Mesodermal cell (in vitro differentiated cells): ENCODE results near the gene SURF6.
"Not testable (repeated sequence)": the region's sequence is repeated elsewhere in the genome, so short reads cannot be mapped to it uniquely, and the experiment has no call there.

Experiments
- H3K27ac ChIP-seq: 2 replicates; pipeline ENCODE4 v1.7.0; 2013; ENCODE audit warnings: mild to moderate bottlenecking, low read depth, low read length, moderate library complexity; ENCODE audit not compliant: severe bottlenecking
- H3K36me3 ChIP-seq: 2 replicates; pipeline ENCODE4 v1.7.1; 2013; ENCODE audit warnings: mild to moderate bottlenecking, low read length, moderate library complexity; ENCODE audit not compliant: control insufficient read depth, insufficient read depth
- H3K4me1 ChIP-seq: one replicate; pipeline ENCODE4 v1.7.1; 2013; ENCODE audit warnings: mild to moderate bottlenecking, low read length; ENCODE audit not compliant: insufficient read depth, control insufficient read depth, poor library complexity, severe bottlenecking
- H3K4me3 ChIP-seq: 2 replicates; pipeline ENCODE4 v1.7.0; 2013; ENCODE audit warnings: low read length, control low read depth, mild to moderate bottlenecking; ENCODE audit not compliant: insufficient read depth, poor library complexity, severe bottlenecking; ENCODE audit errors: extremely low read depth
- H3K9me3 ChIP-seq: 2 replicates; pipeline ENCODE4 v1.7.1; 2013; ENCODE audit warnings: mild to moderate bottlenecking, low read length, moderate library complexity; ENCODE audit not compliant: control insufficient read depth
- WGBS, 2 experiments: methylation state at CpG; one replicate each; pipeline ENCODE4 v1.1.5; 2013; ENCODE audit warnings: missing lambda C conversion rate in 2 of 2; ENCODE audit not compliant: insufficient coverage in 2 of 2; 5-methylcytosine and 5-hydroxymethylcytosine counted together

SURF6 gene

GRCh38 chr9:133284362-133284761 lies 51.6 kb downstream of the SURF6 start:
- 70 to 87% methylated on average over 4 to 8 of the region's 8 CpGs for WGBS, 2 experiments
- H3K4me1 ChIP-seq, result no peaks in the 10 kb centered on the region

GRCh38 chr9:133283255-133284032 lies 52.5 kb downstream of the SURF6 start:
- WGBS, 2 experiments, result 87 to 91% methylated on average over 6 to 13 of the region's 16 CpGs
- not testable (repeated sequence) for H3K36me3 ChIP-seq, H3K4me3 ChIP-seq, H3K4me1 ChIP-seq, H3K27ac ChIP-seq
- H3K9me3 ChIP-seq, result peaks cover 30% of the 10 kb centered on the region

More at GRCh38 chr9:133284362-133284761, 51.6 kb downstream of the SURF6 start:
- H3K9me3 ChIP-seq, result peaks cover 28% of the 10 kb centered on the region
- no peak overlapping the region for H3K4me3 ChIP-seq
- no peaks in the 10 kb centered on the region for H3K36me3 ChIP-seq
- no peak overlapping the region for H3K27ac ChIP-seq

- peaks cover 28% of the 10 kb centered on the region for H3K9me3 ChIP-seq
- no peaks in the 10 kb centered on the region for H3K4me1 ChIP-seq
- H3K27ac ChIP-seq, result no peak overlapping the region
- WGBS, 2 experiments, result 60 to 77% methylated on average over 3 to 6 of the region's 7 CpGs
- H3K36me3 ChIP-seq, result no peaks in the 10 kb centered on the region
- H3K4me3 ChIP-seq, result no peak overlapping the region
Observed at GRCh38 chr9:133282464-133283238, 53.3 kb downstream of the SURF6 start.

GRCh38 chr9:133280392-133280791 lies 55.6 kb downstream of the SURF6 start:
- Histone ChIP-seq H3K4me1 (no peaks in the 10 kb centered on the region), H3K27ac (no peak overlapping the region), H3K4me3 (no peak overlapping the region), H3K36me3 (no peaks in the 10 kb centered on the region), H3K9me3 (peaks cover 15% of the 10 kb centered on the region)
- WGBS, 2 experiments, result 69 to 71% methylated on average over 3 to 5 of the region's 5 CpGs
